ENCODE measurements around the gene ABRACL.

DNA sequence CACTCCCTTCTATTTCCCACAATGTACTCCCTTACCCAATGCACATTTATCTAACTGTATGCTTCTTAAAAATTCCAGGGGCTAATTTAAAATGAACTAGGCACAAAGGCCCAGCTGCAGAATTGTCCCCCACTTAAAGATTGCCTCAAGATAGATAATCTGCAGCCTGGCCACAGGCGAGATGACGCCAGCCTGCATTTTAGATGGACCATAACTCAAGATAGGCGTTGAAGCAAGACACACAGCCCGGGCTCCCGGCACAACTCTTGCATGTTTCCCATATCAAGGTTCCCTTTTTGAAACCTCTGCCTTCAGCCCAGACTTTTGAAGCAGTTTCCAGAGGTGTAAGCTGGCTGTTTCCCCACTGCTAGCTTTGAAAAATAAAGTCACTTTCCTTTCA lies 37.3 kb upstream of the ABRACL start:
- TF ChIP-seq, protein P1, sequence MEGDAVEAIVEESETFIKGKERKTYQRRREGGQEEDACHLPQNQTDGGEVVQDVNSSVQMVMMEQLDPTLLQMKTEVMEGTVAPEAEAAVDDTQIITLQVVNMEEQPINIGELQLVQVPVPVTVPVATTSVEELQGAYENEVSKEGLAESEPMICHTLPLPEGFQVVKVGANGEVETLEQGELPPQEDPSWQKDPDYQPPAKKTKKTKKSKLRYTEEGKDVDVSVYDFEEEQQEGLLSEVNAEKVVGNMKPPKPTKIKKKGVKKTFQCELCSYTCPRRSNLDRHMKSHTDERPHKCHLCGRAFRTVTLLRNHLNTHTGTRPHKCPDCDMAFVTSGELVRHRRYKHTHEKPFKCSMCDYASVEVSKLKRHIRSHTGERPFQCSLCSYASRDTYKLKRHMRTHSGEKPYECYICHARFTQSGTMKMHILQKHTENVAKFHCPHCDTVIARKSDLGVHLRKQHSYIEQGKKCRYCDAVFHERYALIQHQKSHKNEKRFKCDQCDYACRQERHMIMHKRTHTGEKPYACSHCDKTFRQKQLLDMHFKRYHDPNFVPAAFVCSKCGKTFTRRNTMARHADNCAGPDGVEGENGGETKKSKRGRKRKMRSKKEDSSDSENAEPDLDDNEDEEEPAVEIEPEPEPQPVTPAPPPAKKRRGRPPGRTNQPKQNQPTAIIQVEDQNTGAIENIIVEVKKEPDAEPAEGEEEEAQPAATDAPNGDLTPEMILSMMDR (IDR thresholded peaks at IDR 0.05; ENCODE audit: insufficient read depth, low read depth, low read length), result no peak
- no peak for TF ChIP-seq EZH2 (IDR thresholded peaks at IDR 0.05; ENCODE audit: insufficient read depth, low read length)

All from astrocyte (in vitro differentiated cells and primary cell).